Loucy (cell line): ENCODE data around the gene C13orf46.

Source experiments
- H2AFZ ChIP-seq: fragments of 200-600 bp; sonication (generic); 2 replicates; pipeline ENCODE4 v1.6.0; 2016; ENCODE audit warnings: antibody characterized with exemption, mild to moderate bottlenecking, low read length, moderate library complexity
- H3F3A ChIP-seq: fragments of 200-600 bp; 2 replicates; pipeline ENCODE4 v1.6.0; 2016; ENCODE audit warnings: antibody characterized with exemption, low read depth, mild to moderate bottlenecking
- H3K27me3 ChIP-seq: fragments of 200-600 bp; sonication (generic); 2 replicates; pipeline ENCODE4 v1.6.1; 2014; ENCODE audit warnings: low read length, mild to moderate bottlenecking; ENCODE audit not compliant: insufficient read depth, poor library complexity, severe bottlenecking
- H3K36me3 ChIP-seq: fragments of 200-600 bp; sonication (generic); 2 replicates; pipeline ENCODE4 v1.6.1; 2016; ENCODE audit warnings: low read length; ENCODE audit not compliant: insufficient read depth
- H3K4me1 ChIP-seq: fragments of 200-600 bp; sonication (generic); 2 replicates; pipeline ENCODE4 v1.5.1; 2014; ENCODE audit warnings: low read length, mild to moderate bottlenecking; ENCODE audit not compliant: insufficient read depth, poor library complexity, severe bottlenecking
- H3K4me2 ChIP-seq: fragments of 200-600 bp; sonication (generic); 2 replicates; pipeline ENCODE4 v1.6.0; 2014; ENCODE audit warnings: antibody characterized with exemption, low read length, low read depth, mild to moderate bottlenecking; ENCODE audit not compliant: poor library complexity, severe bottlenecking
- H3K4me3 ChIP-seq: fragments of 200-600 bp; sonication (generic); 2 replicates; pipeline ENCODE4 v1.5.1; 2014; ENCODE audit warnings: low read length, mild to moderate bottlenecking, mixed read lengths; ENCODE audit not compliant: poor library complexity, severe bottlenecking
- H3K79me2 ChIP-seq: fragments of 200-600 bp; sonication (generic); 2 replicates; pipeline ENCODE4 v1.6.1; 2014; ENCODE audit warnings: low read length; ENCODE audit not compliant: insufficient read depth
- H3K9ac ChIP-seq: fragments of 200-600 bp; sonication (generic); 2 replicates; pipeline ENCODE4 v1.6.0; 2014; ENCODE audit warnings: mild to moderate bottlenecking, low read depth, low read length, moderate library complexity; ENCODE audit not compliant: poor library complexity, severe bottlenecking
- H3K9me2 ChIP-seq: fragments of 200-600 bp; sonication (generic); replicated peaks from 2 replicates; pipeline ENCODE4 v1.6.1; 2016; ENCODE audit warnings: low read depth, low read length, mixed read lengths
- H3K9me3 ChIP-seq: fragments of 200-600 bp; sonication (generic); 2 replicates; pipeline ENCODE4 v1.6.1; 2014; ENCODE audit warnings: mild to moderate bottlenecking, antibody characterized with exemption, low read length, low read depth; ENCODE audit not compliant: insufficient read depth
- H4K20me1 ChIP-seq: fragments of 200-600 bp; sonication (generic); 2 replicates; pipeline ENCODE4 v1.6.0; 2014; ENCODE audit warnings: antibody characterized with exemption, low read length, mild to moderate bottlenecking; ENCODE audit not compliant: insufficient read depth, poor library complexity, severe bottlenecking
- CTCF ChIP-seq: fragments of 200-600 bp; sonication (generic); conservative IDR thresholded peaks from 2 replicates; pipeline ENCODE4 v1.5.1; 2014; ENCODE audit warnings: mild to moderate bottlenecking, antibody characterized with exemption, low read length
- EZH2phosphoT487 ChIP-seq: fragments of 200-600 bp; IDR thresholded peaks from 2 replicates; pipeline ENCODE4 v1.6.1; 2018; ENCODE audit warnings: antibody characterized with exemption, mild to moderate bottlenecking, moderate library complexity, borderline replicate concordance

The C13orf46 gene

GRCh38 chr13:113946409-113947181, 27.3 kb downstream of the C13orf46 start:
- H3K79me2 ChIP-seq, result no peaks in the 10 kb centered on the region
- H3K9ac ChIP-seq, result no peak overlapping the region
- H3F3A ChIP-seq, result no peaks in the 10 kb centered on the region
- H3K9me2 ChIP-seq, result no peaks in the 10 kb centered on the region
- no peaks in the 10 kb centered on the region for H3K9me3 ChIP-seq
- H3K4me3 ChIP-seq, result no peak overlapping the region
- H3K36me3 ChIP-seq, result no peaks in the 10 kb centered on the region
- no peak overlapping the region for H2AFZ ChIP-seq
- peaks cover 9% of the 10 kb centered on the region for H3K4me1 ChIP-seq
- TF ChIP-seq EZH2phosphoT487 (no peak), CTCF (no peak)
- no peaks in the 10 kb centered on the region for H4K20me1 ChIP-seq
- no peaks in the 10 kb centered on the region for H3K27me3 ChIP-seq
- H3K4me2 ChIP-seq, result no peak overlapping the region

DNA sequence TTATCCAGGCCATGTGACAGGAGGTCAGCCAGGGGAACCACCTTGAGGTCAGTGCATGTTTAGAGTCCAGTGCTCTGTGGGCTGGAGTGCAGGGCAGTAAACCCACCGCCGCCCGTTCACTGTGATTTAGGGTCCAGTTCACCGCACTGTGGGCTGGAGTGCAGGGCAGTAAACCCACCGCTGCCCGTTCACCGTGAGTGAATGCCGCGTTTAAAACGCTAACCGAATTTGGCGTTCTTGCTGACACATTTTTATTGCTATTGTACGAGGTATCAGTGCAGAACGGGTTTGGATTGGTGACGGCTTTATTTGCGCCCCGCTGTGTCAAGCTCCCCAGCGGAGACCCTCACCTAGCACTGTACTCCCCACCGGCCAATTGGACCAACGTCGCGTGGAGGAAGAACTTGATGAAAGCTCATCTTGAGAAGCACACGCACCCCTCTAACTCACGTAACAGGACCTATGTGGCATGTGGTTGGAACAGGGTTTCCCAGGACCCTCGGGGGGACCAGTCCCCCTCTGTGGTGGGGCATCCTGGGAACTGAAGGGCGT, 27.9 kb downstream of the C13orf46 start:
- no peak overlapping the region for H2AFZ ChIP-seq
- H3K36me3 ChIP-seq, result no peaks in the 10 kb centered on the region
- no peaks in the 10 kb centered on the region for H3K79me2 ChIP-seq
- no peaks in the 10 kb centered on the region for H3K9me3 ChIP-seq
- peaks cover 9% of the 10 kb centered on the region for H3K4me1 ChIP-seq
- no peaks in the 10 kb centered on the region for H3F3A ChIP-seq
- H3K27me3 ChIP-seq, result no peaks in the 10 kb centered on the region
- no peak overlapping the region for H3K4me3 ChIP-seq
- no peaks in the 10 kb centered on the region for H4K20me1 ChIP-seq
- no peaks in the 10 kb centered on the region for H3K9me2 ChIP-seq
- no peak overlapping the region for H3K4me2 ChIP-seq
- H3K9ac ChIP-seq, result no peak overlapping the region
- TF ChIP-seq CTCF (no peak), EZH2phosphoT487 (no peak)

DNA sequence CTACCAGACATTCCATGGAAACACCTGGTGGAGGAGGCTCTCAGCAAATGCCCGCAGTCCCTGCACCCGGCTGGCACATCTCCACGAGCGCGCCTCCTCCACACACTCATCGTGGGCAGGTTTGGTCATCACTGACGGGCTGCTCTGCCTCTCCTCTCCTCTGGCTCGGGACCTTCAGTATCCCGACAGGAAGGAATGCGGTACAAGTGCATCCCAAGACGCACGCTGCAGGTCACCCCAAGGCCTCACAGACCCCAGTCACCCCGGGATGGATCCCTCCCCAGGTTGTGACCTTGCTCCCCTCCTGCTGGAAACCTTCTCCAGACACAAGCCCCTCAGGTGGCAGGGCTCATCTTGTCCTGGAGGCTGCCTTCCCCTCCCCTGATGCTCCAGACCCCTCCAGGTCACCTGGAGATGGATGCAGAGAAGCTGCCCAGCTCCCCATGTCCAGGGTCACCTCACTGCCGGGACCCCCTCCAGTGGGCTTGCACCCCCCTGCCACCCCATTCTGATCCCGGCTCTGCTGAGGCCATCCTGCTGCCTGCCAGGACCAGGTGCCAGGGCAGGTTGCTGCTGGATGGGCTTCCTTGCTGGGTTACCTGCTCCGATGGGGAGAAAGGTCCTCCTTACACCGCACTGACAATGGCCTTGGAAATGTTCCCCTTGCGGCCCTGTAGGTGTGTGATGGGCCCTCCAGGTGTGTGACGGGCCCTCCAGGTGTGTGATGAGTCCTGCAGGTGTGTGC, 29.9 kb downstream of the C13orf46 start:
- H2AFZ ChIP-seq, result no peak overlapping the region
- H3F3A ChIP-seq, result no peaks in the 10 kb centered on the region
- TF ChIP-seq CTCF (no peak), EZH2phosphoT487 (no peak)
- peaks cover 9% of the 10 kb centered on the region for H3K4me1 ChIP-seq
- no peaks in the 10 kb centered on the region for H3K9me2 ChIP-seq
- no peaks in the 10 kb centered on the region for H3K36me3 ChIP-seq
- H3K79me2 ChIP-seq, result no peaks in the 10 kb centered on the region
- no peak overlapping the region for H3K4me2 ChIP-seq
- H3K9ac ChIP-seq, result no peak overlapping the region
- no peak overlapping the region for H3K4me3 ChIP-seq
- H3K9me3 ChIP-seq, result no peaks in the 10 kb centered on the region
- no peaks in the 10 kb centered on the region for H4K20me1 ChIP-seq
- no peaks in the 10 kb centered on the region for H3K27me3 ChIP-seq
